GM19397 (cell line): Measurements from ENCODE around the gene THAP7.
A peak's percentile ranks its signal among the peaks of the same experiment; 100 is the strongest.

Experiments used
- ATAC-seq: cut with Tn5 transposase; IDR thresholded peaks from one replicate; pipeline ENCODE4 v1.9.1; 2021; ENCODE audit warnings: mild to moderate bottlenecking, moderate library complexity; ENCODE audit not compliant: unreplicated experiment

The THAP7 gene

DNA sequence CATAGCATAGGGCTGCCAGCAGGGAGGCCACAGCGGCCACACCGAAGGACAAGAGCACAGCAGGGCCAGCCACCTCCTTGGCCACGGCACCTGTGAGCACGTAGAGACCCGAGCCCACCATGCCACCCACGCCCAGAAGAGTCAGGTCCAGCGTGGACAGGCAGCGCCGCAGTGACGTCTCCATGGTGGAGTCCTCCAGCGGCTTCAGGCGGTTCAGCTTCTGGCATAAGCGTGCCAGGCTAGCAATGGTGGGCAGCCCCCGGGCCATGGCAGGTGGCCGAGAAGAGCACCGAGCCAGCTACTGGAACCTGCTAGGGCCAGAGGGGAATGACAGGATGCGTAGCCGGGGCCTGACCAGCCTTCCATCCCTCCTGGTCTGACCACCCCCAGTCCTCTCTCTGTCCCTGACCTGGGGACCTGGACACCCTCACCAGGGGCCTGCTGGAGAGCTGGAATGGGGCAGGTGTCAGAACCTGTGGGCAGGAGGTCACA lies 29.7 kb upstream of the THAP7 start:
- ATAC-seq = no peak

- ATAC-seq = no peak
Measured at GRCh38 chr22:21030621-21031544, 29.0 kb upstream of the THAP7 start.

DNA sequence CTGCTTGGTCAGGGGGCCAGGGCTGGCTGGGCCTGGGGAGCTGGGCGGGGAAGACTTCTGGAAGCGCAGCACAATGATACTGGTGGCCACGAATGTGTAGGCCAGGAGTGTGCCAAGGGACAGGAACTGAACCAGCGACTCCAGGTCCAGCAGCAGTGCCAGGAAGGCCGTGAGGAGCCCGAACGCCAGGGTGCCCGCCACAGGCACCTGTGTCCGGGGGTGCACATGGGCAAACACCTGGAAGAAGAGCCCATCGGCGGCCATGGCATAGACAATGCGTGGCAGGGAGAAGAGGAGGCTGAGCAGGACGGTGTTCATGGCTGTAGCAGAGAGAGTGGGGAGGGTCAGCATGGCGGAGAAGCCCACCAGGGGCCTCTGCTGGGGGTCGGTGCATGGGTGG lies 28.1 kb upstream of the THAP7 start:
- ATAC-seq = no peak

DNA sequence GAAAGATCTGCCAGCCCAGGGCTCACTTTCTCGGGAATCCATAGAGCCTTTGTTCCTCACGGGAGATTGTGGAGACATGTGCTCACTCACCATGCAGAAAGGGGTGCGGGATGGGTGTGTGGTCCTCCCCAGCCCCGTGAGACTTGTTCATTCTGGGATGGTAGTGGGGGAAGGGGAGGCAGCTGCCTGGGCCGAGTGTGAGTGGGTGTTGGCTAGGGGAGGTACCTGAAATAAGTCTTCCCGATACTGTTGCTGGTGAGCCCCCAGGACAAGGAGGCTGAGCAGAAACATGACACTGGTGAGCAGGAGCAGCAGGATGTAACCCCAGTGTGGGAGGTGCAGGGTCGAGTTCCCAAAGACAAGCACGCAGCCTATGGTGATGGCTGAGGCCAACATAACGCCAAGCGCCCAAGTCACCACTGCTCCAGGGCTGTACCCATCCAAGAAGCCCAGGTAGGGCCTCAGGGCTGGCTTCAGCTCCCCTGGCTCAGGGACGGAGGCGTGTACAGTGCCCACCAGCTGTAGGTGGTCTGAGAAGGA lies 27.6 kb upstream of the THAP7 start:
- ATAC-seq = no peak

- ATAC-seq = no peak
Measured at GRCh38 chr22:21028277-21029251, 26.6 kb upstream of the THAP7 start.

DNA sequence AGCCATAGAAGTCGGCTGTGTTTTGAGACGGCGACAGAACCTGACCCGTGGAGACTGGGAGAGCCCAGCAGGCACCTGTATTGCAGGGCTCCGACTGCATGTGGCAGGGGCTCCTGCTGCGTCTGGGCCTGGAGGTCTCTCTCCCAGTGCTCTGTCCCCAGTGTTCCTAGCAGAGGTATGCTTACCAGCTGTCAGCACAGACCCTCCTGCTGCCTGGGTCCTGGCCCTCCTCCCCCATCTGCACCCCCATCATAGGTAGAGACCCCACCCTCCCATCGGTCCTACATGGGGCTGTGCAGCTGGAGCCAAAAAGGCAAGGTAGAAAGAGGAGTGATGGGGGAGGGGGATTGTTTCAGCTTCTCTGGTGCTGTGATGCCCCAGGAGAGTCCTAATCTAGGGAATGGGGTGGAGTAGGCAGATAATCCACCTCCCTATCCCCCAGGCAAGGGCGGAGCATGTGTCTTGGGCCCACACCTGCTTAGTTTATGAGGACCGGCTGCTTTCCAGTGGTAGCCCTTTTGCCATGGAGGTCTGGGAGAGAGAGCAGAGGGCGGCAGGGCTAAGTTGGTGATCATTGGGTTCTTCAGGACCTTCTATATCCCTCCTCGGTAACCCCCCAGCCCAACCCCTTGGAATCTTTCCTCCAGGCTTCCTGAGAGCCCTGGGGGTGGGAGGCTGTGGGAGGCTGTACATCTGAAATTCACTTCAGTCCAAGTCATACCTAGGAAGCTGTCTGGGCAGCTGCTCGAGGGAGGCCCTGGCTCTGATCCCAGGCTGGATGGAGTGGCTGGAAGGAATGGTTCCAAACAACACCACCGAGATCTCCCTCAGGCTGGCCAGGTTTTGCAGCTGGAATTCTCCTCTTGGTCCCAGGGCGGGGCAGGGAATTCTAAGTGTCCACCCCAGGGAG lies 25.1 kb upstream of the THAP7 start:
- no peak for ATAC-seq

DNA sequence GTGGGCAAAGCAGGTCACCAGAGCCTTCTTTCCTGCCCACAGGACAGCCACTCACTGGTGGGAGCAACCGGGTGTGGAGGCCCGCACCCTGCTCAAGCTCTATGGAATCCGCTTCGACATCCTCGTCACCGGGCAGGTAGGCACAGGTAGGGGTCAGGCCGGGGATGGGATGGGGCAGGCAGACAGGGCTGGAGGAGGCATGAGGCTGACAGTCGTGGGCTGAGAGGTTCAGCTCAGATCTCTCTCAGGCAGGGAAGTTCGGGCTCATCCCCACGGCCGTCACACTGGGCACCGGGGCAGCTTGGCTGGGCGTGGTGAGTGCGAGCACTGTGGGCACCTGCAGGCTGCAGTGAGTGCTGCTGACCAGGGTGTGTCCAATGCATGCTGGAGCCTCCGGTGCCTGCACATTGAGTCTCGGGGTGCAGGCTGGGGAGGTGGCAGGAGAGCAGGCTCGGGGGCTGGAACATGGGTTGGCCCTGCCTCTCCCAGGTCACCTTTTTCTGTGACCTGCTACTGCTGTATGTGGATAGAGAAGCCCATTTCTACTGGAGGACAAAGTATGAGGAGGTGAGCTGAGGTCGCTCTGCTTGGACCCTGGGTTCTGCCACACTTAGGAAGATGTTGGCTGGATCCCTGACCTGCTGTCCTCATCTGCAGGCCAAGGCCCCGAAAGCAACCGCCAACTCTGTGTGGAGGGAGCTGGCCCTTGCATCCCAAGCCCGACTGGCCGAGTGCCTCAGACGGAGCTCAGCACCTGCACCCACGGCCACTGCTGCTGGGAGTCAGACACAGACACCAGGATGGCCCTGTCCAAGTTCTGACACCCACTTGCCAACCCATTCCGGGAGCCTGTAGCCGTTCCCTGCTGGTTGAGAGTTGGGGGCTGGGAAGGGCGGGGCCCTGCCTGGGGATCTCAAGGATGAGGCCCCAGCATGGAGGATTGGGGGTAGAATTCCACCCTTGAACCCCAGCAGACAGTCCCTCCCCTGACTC lies 24.1 kb upstream of the THAP7 start:
- ATAC-seq = no peak

GRCh38 chr22:21025266-21025665 lies 23.3 kb upstream of the THAP7 start:
- ATAC-seq = no peak

GRCh38 chr22:21022955-21023614 lies 21.2 kb upstream of the THAP7 start:
- ATAC-seq = no peak

DNA sequence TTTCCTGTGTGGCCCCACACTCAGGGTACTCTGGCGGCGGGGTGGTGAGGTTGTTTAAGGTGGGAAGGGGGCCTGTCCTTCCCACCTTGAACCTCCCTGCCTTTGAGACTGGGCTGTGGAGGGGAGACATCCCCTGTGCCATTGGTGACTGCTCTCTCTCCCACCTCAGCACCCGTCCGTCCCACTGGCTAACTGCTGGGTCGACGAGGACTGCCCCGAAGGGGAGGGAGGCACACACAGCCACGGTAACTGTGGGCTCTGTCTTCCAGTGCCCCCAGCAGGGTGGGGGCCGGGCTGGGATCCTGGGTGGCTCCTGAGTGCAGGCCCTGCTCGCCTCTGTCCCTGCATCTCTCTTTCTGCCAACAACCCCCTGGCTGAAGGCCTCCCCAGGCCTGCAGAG lies 20.6 kb upstream of the THAP7 start:
- no peak for ATAC-seq

- no peak for ATAC-seq
Measured at GRCh38 chr22:21020802-21021429, 19.0 kb upstream of the THAP7 start.

GRCh38 chr22:21018314-21018713 lies 16.4 kb upstream of the THAP7 start:
- ATAC-seq = no peak

DNA sequence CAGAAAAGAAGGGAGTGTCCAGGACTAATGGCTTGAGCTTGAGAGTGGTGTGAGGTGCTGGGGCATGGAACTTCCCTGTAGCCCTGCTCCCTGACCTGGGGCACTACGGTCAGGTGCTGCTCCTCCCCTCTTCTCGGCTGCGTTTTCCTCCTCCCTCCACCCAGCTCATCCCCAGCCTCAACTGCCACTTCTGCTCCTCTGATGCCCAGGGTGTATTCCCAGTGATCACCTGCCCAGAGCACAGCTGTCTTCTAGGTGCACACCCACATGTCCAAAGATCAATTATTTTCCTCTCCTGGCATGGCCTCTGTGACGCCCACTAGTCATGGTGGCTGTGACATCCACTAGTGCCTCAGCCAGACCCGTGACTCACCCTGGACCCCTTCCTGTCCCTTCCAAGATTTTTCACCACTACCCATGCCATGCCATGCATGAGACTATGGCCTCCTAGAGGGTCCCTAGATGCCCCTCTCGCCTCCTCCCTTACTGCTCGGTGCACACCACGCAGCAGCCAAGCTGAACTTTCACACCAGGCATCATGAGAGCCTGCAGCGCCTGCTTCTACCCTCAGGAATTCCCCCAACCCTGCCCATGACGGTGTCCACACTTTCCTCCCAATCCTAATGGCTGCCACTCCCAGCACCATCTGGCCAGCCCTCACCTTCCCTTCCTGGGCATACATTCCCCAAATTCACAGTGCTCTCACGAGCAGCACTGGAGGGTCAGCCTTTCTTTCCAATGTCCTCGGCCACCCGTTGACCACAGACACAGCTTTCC lies 14.9 kb upstream of the THAP7 start:
- ATAC-seq = no peak

DNA sequence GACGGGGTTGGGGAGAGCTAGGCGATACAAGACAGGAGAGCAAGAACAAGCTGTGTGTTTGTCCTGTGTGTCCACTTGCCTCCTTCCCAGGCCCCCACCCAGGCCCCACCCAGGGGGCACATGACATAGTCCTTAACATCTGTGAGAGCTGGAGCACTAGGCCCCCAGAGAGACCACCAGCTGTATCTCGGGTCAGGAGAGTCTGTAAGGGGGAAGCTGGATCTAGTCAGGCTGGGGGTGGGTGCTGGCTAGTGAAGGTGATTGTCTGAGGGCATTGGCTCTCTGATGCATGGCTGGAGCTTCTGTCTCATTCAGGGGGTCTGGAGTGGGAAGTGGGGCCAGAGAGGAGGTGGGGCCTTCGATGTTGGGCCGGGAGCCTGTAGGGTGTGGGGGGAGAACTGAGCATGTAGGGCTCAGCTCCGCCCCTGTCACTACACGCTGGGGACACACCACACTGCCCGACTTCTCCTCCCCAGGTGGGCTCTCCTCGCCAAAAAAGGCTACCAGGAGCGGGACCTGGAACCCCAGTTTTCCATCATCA lies 13.6 kb upstream of the THAP7 start:
- ATAC-seq = no peak

- ATAC-seq = no peak
Measured at GRCh38 chr22:21014726-21015465, 13.0 kb upstream of the THAP7 start, which contains the start of gene P2RX6. P2RX6 (plus strand) TSS chr22:21015165; CDS start chr22:21015175, 10 bp downstream.

- ATAC-seq = peak; percentile 88
Measured at GRCh38 chr22:21014202-21014725, 12.3 kb upstream of the THAP7 start.
